ENCODE data around the gene PSD4. TPM values are rescaled to one million over a fixed set of nuclear protein-coding genes. Genes with fewer than 3 reads are reported as not detected.
A peak's percentile ranks its signal among the peaks of the same experiment; 100 is the strongest.

PSD4 gene
- total and polyA plus RNA-seq, 2 of the 8 experiments (the other 6 are each of a cell fraction or from before 2014, with no cell fraction given), result 0.53 to 1.2 TPM

DNA sequence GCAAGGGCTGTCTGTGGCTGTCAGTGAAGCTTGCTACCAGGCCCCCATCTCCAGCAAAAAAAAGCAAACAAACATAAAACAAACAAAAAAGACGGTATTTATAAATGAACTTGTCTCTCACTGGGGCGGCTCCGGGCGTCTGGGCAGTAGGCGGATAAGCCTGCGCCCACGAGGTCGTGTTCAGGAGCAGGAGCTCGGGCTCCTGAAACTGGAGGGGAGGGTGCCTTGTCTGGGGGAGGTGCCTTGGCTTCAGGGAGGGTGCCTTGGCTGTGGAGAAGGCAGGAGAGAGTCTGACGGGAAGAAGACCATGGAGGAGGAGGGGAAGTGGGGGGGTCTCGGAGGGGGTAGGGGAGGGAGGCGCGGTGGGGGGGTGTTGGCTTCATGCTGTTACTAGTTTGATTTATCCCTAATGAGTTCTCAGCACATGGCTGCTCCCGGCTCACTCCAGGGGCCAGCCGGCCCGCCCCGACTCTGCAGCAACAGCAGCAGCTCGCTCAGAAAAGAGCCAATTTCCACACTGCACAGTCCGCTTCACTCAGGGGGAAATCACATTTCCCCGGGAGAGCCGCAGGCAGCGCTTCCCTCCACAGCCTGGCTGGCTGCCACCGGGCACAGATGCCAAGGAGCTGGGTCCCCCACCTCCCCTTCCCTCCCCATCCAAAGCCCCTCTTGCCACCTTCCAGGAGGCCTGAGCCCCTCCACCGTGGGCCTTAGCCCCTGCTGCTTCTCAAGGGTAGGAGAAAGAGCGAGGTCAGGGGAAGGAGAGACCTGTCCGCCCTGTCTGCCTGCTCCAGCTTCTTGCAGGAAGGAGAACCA, 38.7 kb downstream of the PSD4 start:
- Histone ChIP-seq H3K23ac (ENCODE audit: insufficient read length) (no peak overlapping the region), H3K4me3 (ENCODE audit: extremely low read depth in 1 of 4, insufficient read depth in 2 of 4, low read depth in 3 of 4, low read length in 4 of 4) (no peak overlapping the region), H3K27ac (ENCODE audit: low read depth, low read length) (no peak overlapping the region), H2BK20ac (ENCODE audit: low read length) (no peak overlapping the region), H3K9me3 (ENCODE audit: insufficient read depth in 2 of 2, low read depth in 1 of 2, low read length in 1 of 2) (no peaks in the 10 kb centered on the region), H4K5ac (ENCODE audit: insufficient read length, low read depth, low read length) (no peak overlapping the region), H2BK12ac (ENCODE audit: low read depth, low read length) (peak overlapping the region; percentile 60; the same call in 1 of the 2 replicates), H3K36me3 (ENCODE audit: control insufficient read depth in 2 of 4, insufficient read depth in 4 of 4, low read length in 3 of 4) (no peaks in the 10 kb centered on the region), H2BK5ac (ENCODE audit: low read depth, low read length) (no peak overlapping the region), H3K27me3 (replicated peaks in 1 of 4; ENCODE audit: control insufficient read depth in 3 of 4, extremely low read depth in 1 of 4, insufficient read depth in 3 of 4, low read length in 3 of 4) (peaks cover 0 to 3% (median 0%) of the 10 kb centered on the region in 4 experiments; a peak in 1 of 7 replicates), H3K79me1 (ENCODE audit: low read depth, low read length) (no peaks in the 10 kb centered on the region), H3K56ac (replicated peaks; ENCODE audit: insufficient read length, low read depth, low read length) (no peak overlapping the region), H2BK120ac (replicated peaks; ENCODE audit: low read depth, low read length) (no peak overlapping the region), H3K9ac (replicated peaks in 1 of 4; ENCODE audit: extremely low read depth in 1 of 4, low read depth in 3 of 4, low read length in 3 of 4) (no peak overlapping the region), H3K18ac (ENCODE audit: extremely low read depth, low read length) (no peak overlapping the region; the same call in 1 of the 2 replicates), H3K4me2 (ENCODE audit: insufficient read depth in 1 of 2, low read depth in 2 of 2, low read length in 2 of 2) (no peak overlapping the region), H3K4ac (replicated peaks; ENCODE audit: insufficient read length, low read depth, low read length) (no peak overlapping the region), H3K14ac (ENCODE audit: insufficient read length) (no peak overlapping the region), H3K79me2 (ENCODE audit: control insufficient read depth in 1 of 2, insufficient read depth in 2 of 2, low read length in 2 of 2) (no peaks in the 10 kb centered on the region), H2AFZ (ENCODE audit: low read length) (no peak overlapping the region), H4K20me1 (replicated peaks in 1 of 2; ENCODE audit: control insufficient read depth in 1 of 2, insufficient read depth in 2 of 2, low read length in 2 of 2) (no peaks in the 10 kb centered on the region), H4K8ac (ENCODE audit: extremely low read depth, insufficient read depth, low read length) (no peak overlapping the region; the same call in 1 of the 2 replicates), H2AK5ac (ENCODE audit: low read depth, low read length) (no peak overlapping the region), H3K23me2 (ENCODE audit: low read depth, low read length) (no peaks in the 10 kb centered on the region), H3K4me1 (replicated peaks in 1 of 4; ENCODE audit: control insufficient read depth in 3 of 4, insufficient read depth in 4 of 4, low read length in 3 of 4) (peaks cover 0 to 2% (median under 1%) of the 10 kb centered on the region in 4 experiments; a peak in 2 of 7 replicates), H4K91ac (replicated peaks; ENCODE audit: insufficient read length, low read length) (peak overlapping the region; percentile 29), H2BK15ac (ENCODE audit: low read length) (0 out of 2 replicates have a peak overlapping the region, but pooled peaks have one; percentile 29)
- WGBS, 2 experiments (ENCODE audit: extremely low coverage in 1 of 2, insufficient coverage in 1 of 2, insufficient read length in 1 of 2, insufficient replicate concordance in 2 of 2, low coverage in 1 of 2, low lambda C conversion rate in 2 of 2, missing lambda C conversion rate in 1 of 2), result 68% methylated on average over 18 of the region's 26 CpGs; no CpG with 5 or more reads in 1 of the 2 experiments
- ChIA-PET CTCF (ENCODE audit: partially characterized antibody) (interaction anchor here (0.9 to 5.1 kb wide), 14 partner anchors 9 to 178 kb away, joined by 3 to 43 read pairs (median 4); no protein-coding TSS in a partner anchor), POLR2A (ENCODE audit: partially characterized antibody) (interaction anchor here (1.4 to 2.1 kb wide), 2 partner anchors 10 to 14 kb away, joined by 3 to 7 read pairs; no protein-coding TSS in a partner anchor)
- DNase-seq (ENCODE audit: low read depth in 1 of 2, low spot score in 2 of 2), result no peak
- no peak for FAIRE-seq
- no peak for TF ChIP-seq NANOG (IDR thresholded peaks at IDR 0.05; ENCODE audit: insufficient read depth, low read depth, low read length, poor library complexity, severe bottlenecking)
- no peak for TF ChIP-seq GABPA (IDR thresholded peaks at IDR 0.05; ENCODE audit: borderline replicate concordance, insufficient read depth, low read length)
- no peak for TF ChIP-seq SP1 (IDR thresholded peaks at IDR 0.05; ENCODE audit: low read depth, low read length)
- no peak for TF ChIP-seq TEAD4 (IDR thresholded peaks at IDR 0.05; ENCODE audit: low read depth, low read length)
- no peak for TF ChIP-seq TBP (IDR thresholded peaks at IDR 0.05; ENCODE audit: low read depth, low read length)
- no peak for TF ChIP-seq RXRA (IDR thresholded peaks at IDR 0.05; ENCODE audit: insufficient read depth, low read depth, low read length)
- TF ChIP-seq TAF1 (IDR thresholded peaks at IDR 0.05; ENCODE audit: low read depth, low read length), result no peak
- TF ChIP-seq EGR1 (IDR thresholded peaks at IDR 0.05; ENCODE audit: borderline replicate concordance, low read depth, low read length), result no peak
- no peak for TF ChIP-seq SIX5 (IDR thresholded peaks at IDR 0.05; ENCODE audit: low read depth, low read length)
- TF ChIP-seq ZNF274 (IDR thresholded peaks at IDR 0.05; ENCODE audit: borderline replicate concordance, extremely low read depth, low read length), result no peak
- TF ChIP-seq CBX5 (IDR thresholded peaks at IDR 0.05; ENCODE audit: low read depth, low read length), result no peak
- no peak for TF ChIP-seq CBX8 (IDR thresholded peaks at IDR 0.05; ENCODE audit: borderline replicate concordance, low read depth, low read length)
